ENCODE data around the gene MRPS25.

The MRPS25 gene

DNA sequence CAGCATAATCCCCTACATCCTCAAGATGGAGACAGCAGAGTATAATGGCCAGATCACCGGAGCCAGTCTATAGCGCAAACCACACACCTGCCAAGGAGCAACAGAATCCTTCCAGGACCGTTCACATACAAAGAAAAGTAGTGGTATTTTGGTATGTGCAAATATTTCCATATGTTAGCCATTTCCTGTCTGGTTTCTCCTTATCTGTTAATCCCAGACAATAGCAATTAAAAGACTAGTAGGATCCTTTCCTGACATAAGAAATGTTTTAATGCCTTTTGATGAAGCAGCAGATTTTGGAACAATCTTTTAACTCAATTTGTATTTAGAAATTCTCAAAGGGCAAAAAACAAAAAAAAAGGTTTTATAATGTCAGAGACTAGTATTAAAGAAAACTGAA, 22.2 kb downstream of the MRPS25 start:
- Histone ChIP-seq H3K36me3 (ENCODE audit: control insufficient read depth, insufficient read depth, low read length) (peaks cover 38% of the 10 kb centered on the region), H3K4me3 (replicated peaks; ENCODE audit: low read depth, low read length) (no peak overlapping the region), H3K27me3 (replicated peaks; ENCODE audit: control insufficient read depth, insufficient read depth, low read length) (no peaks in the 10 kb centered on the region)
- no peak for DNase-seq (ENCODE audit: extremely low read depth, insufficient read length)
- TF ChIP-seq, protein P1, sequence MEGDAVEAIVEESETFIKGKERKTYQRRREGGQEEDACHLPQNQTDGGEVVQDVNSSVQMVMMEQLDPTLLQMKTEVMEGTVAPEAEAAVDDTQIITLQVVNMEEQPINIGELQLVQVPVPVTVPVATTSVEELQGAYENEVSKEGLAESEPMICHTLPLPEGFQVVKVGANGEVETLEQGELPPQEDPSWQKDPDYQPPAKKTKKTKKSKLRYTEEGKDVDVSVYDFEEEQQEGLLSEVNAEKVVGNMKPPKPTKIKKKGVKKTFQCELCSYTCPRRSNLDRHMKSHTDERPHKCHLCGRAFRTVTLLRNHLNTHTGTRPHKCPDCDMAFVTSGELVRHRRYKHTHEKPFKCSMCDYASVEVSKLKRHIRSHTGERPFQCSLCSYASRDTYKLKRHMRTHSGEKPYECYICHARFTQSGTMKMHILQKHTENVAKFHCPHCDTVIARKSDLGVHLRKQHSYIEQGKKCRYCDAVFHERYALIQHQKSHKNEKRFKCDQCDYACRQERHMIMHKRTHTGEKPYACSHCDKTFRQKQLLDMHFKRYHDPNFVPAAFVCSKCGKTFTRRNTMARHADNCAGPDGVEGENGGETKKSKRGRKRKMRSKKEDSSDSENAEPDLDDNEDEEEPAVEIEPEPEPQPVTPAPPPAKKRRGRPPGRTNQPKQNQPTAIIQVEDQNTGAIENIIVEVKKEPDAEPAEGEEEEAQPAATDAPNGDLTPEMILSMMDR (IDR thresholded peaks at IDR 0.05; ENCODE audit: insufficient read depth, low read length, poor library complexity, severe bottlenecking), result no peak

DNA sequence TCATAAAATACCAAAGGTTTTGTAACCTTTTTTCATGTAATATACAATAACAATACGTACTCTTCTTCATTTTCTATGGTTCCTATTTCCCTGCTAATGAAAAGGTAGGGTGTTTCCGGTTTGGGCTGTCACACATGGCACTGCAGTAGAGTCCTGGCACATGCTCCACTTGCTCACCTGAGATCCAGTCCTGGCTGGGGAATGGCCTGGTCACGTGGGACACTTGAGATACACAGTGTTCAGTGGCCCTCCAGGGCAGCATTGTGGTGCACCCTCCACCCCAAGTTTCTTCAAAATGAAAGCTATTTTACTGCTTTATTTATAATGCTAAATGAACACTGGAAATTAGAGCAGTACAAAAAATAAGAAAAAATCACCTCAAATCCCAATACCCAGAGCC, 23.2 kb downstream of the MRPS25 start:
- Histone ChIP-seq H3K4me3 (replicated peaks; ENCODE audit: low read depth, low read length) (no peak overlapping the region), H3K36me3 (ENCODE audit: control insufficient read depth, insufficient read depth, low read length) (peaks cover 33% of the 10 kb centered on the region), H3K27me3 (replicated peaks; ENCODE audit: control insufficient read depth, insufficient read depth, low read length) (no peaks in the 10 kb centered on the region)
- TF ChIP-seq, protein P1 (IDR thresholded peaks at IDR 0.05; ENCODE audit: insufficient read depth, low read length, poor library complexity, severe bottlenecking), result no peak
- no peak for DNase-seq (ENCODE audit: extremely low read depth, insufficient read length)

DNA sequence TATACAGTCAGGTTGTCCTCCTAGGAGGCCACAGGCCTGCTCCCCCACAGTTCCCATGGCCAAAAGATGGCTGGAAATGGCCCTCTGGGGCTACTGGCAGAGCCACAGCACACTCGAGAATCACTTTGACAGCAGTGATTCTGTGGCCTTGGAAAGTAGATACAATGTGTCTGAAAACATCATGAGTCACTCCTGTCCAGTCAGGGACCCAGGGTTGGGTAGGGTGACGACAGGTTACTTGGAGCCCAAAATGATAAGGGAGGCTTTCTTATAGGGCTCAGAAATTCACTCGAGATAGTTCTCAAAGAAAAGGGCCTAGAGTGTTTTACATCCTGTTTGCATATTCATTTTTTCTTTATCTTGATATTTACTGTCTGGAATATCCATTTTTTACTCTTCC, 24.3 kb downstream of the MRPS25 start:
- no peaks in the 10 kb centered on the region for H3K27me3 ChIP-seq (replicated peaks; ENCODE audit: control insufficient read depth, insufficient read depth, low read length)
- TF ChIP-seq, protein P1 (IDR thresholded peaks at IDR 0.05; ENCODE audit: insufficient read depth, low read length, poor library complexity, severe bottlenecking), result no peak
- H3K36me3 ChIP-seq (ENCODE audit: control insufficient read depth, insufficient read depth, low read length), result peaks cover 27% of the 10 kb centered on the region
- DNase-seq (ENCODE audit: extremely low read depth, insufficient read length), result no peak
- no peak overlapping the region for H3K4me3 ChIP-seq (replicated peaks; ENCODE audit: low read depth, low read length)

DNA sequence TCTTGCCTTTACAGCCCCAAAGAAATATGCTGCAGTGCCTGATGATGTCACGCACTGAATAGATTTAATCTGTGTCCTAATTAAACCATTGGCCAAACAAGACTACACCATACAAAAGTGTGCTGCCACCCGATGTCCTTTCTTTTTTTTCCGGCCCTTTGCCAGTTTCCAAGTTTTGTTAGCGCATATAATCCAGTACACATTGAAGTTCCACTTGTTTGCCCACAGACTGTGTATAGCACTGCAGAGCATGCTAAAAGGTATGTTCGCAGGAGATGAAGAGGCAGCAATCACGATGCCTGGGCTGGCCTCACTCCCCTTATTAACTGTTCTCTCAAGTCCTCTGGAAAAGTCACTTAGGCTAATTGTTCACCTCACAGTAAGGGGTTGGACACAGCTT, 26.8 kb downstream of the MRPS25 start:
- DNase-seq (ENCODE audit: extremely low read depth, insufficient read length), result no peak
- no peaks in the 10 kb centered on the region for H3K27me3 ChIP-seq (replicated peaks; ENCODE audit: control insufficient read depth, insufficient read depth, low read length)
- H3K36me3 ChIP-seq (ENCODE audit: control insufficient read depth, insufficient read depth, low read length), result peaks cover 26% of the 10 kb centered on the region
- no peak overlapping the region for H3K4me3 ChIP-seq (replicated peaks; ENCODE audit: low read depth, low read length)
- TF ChIP-seq, protein P1 (IDR thresholded peaks at IDR 0.05; ENCODE audit: insufficient read depth, low read length, poor library complexity, severe bottlenecking), result no peak

DNA sequence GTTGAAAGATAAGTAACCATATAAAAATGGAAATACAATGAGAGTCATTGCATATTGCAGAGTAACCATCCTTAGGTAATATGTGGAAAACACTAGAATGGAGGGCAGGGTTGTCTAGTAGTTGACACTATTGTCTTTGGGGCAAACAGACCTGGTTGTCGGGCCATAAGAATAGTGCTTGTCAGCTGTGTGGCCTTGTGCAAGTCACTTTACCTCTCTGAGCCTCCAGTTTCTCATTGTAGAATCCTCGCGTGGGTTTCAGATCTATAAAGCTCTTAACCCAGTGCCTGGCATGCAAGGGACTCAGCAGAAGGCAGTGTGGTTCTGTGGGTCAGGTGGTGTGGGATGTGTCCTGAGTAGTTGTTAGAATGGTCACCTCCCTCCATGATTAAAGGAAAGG, 32.0 kb downstream of the MRPS25 start:
- TF ChIP-seq, protein P1 (IDR thresholded peaks at IDR 0.05; ENCODE audit: insufficient read depth, low read length, poor library complexity, severe bottlenecking), result no peak
- no peak overlapping the region for H3K4me3 ChIP-seq (replicated peaks; ENCODE audit: low read depth, low read length)
- peaks cover 30% of the 10 kb centered on the region for H3K36me3 ChIP-seq (ENCODE audit: control insufficient read depth, insufficient read depth, low read length)
- H3K27me3 ChIP-seq (replicated peaks; ENCODE audit: control insufficient read depth, insufficient read depth, low read length), result no peaks in the 10 kb centered on the region
- no peak for DNase-seq (ENCODE audit: extremely low read depth, insufficient read length)

DNA sequence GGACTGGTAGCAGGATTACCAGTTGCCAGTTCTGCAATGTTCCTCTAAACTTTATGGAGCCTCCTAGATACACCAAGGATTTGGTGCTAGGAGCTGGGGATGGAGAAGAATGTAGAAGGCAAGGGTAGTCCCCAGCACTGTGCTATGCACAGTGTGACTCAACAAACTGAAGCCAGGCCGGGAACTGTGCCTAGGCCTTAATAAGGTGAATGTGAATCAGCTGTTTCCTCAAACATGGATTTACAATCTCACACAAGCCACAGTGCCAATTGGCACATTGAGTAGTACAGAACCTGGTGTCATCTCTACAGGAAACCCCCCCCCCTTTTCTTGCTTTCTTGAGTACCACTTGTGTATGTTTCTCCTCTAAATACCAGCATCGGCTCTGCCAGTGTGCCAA, 32.5 kb downstream of the MRPS25 start:
- Histone ChIP-seq H3K27me3 (replicated peaks; ENCODE audit: control insufficient read depth, insufficient read depth, low read length) (no peaks in the 10 kb centered on the region), H3K36me3 (ENCODE audit: control insufficient read depth, insufficient read depth, low read length) (peaks cover 30% of the 10 kb centered on the region), H3K4me3 (replicated peaks; ENCODE audit: low read depth, low read length) (no peak overlapping the region)
- DNase-seq (ENCODE audit: extremely low read depth, insufficient read length), result no peak
- TF ChIP-seq, protein P1 (IDR thresholded peaks at IDR 0.05; ENCODE audit: insufficient read depth, low read length, poor library complexity, severe bottlenecking), result no peak
